CD4-positive, alpha-beta T cell (primary cell): ENCODE results near the gene TRMU. TPM values are rescaled to one million over a fixed set of nuclear protein-coding genes. Genes with fewer than 3 reads are reported as not detected.

Source experiments
- ATAC-seq: fragments of 200-7000 bp; cut with Tn5 transposase; one replicate; pipeline ENCODE4 v1.10.0; 2022; ENCODE audit warnings: mild to moderate bottlenecking; ENCODE audit not compliant: poor library complexity
- CTCF ChIA-PET: fragments of 350-600 bp; sonication (Branson Sonifier 250); formaldehyde crosslinking; loops from one replicate; lab custom pipeline; 2021; ENCODE audit warnings: antibody characterized with exemption, inconsistent platforms; lab: Charles Lee
- POLR2A ChIA-PET: fragments of 350-600 bp; sonication (Branson Sonifier 250); formaldehyde crosslinking; loops from one replicate; lab custom pipeline; 2021; ENCODE audit warnings: antibody characterized with exemption, inconsistent platforms; lab: Charles Lee
- DNase-seq, 14 experiments: peaks; one replicate each; pipeline ENCODE4 v3.0.0-alpha.2; 2013 to 2020; ENCODE audit warnings: mixed read lengths in 2 of 14
- H3K27ac ChIP-seq, 2 donors: one replicate each; pipeline versions ENCODE4 v1.5.1 to v1.7.0; 2013; ENCODE audit warnings: low read length in 2 of 2, low read depth in 1 of 2, mild to moderate bottlenecking in 1 of 2
- H3K27me3 ChIP-seq, 2 experiments: 1 replicate in 1 of 2; 2 replicates in 1 of 2; pipeline versions ENCODE4 v1.6.1 to v1.7.0; 2013; ENCODE audit warnings: low read length in 2 of 2, control low read depth in 1 of 2, mild to moderate bottlenecking in 1 of 2, moderate library complexity in 1 of 2; ENCODE audit not compliant: insufficient read depth in 2 of 2, control insufficient read depth in 1 of 2
- H3K36me3 ChIP-seq: one replicate; pipeline ENCODE4 v1.6.1; 2013; ENCODE audit warnings: low read length, control low read depth; ENCODE audit not compliant: insufficient read depth
- H3K4me1 ChIP-seq: one replicate; pipeline ENCODE4 v1.6.1; 2013; ENCODE audit warnings: low read length, control low read depth; ENCODE audit not compliant: insufficient read depth
- H3K4me3 ChIP-seq: one replicate; pipeline ENCODE4 v1.5.1; 2013; ENCODE audit warnings: mild to moderate bottlenecking, low read length, moderate library complexity
- H3K9me3 ChIP-seq, 2 experiments: 1 replicate in 1 of 2; 2 replicates in 1 of 2; pipeline versions ENCODE4 v1.6.1 to v1.7.0; 2013; ENCODE audit warnings: low read length in 2 of 2, mild to moderate bottlenecking in 2 of 2, control low read depth in 1 of 2, moderate library complexity in 1 of 2; ENCODE audit not compliant: control insufficient read depth in 1 of 2, insufficient read depth in 1 of 2
- H3K27ac Mint-ChIP-seq: one replicate; pipeline ENCODE4 v1.8.0; 2020; ENCODE audit warnings: mixed read lengths
- H3K27me3 Mint-ChIP-seq: one replicate; pipeline ENCODE4 v1.8.0; 2021; ENCODE audit warnings: mixed read lengths
- H3K36me3 Mint-ChIP-seq: one replicate; pipeline ENCODE4 v1.8.0; 2021; ENCODE audit warnings: low read depth, mixed read lengths
- H3K4me1 Mint-ChIP-seq: one replicate; pipeline ENCODE4 v1.8.0; 2021; ENCODE audit warnings: low read depth, mixed read lengths
- H3K4me3 Mint-ChIP-seq: one replicate; pipeline ENCODE4 v1.8.0; 2020; ENCODE audit warnings: mild to moderate bottlenecking, mixed read lengths
- H3K9me3 Mint-ChIP-seq: one replicate; pipeline ENCODE4 v1.8.0; 2020; ENCODE audit warnings: mixed read lengths
- intact Hi-C, 2 experiments: fragments of 100-400 bp; cut with DNase I in 1 of 2; cut with micrococcal nuclease in 1 of 2; formaldehyde crosslinking; loops; one replicate each; pipeline versions ENCODE4 v1.15.1 to v1.9.0; 2023 to 2025; cut with DNase I, micrococcal nuclease
- total RNA-seq, 174 experiments: library from RNA in 2 of 174; stranded (reverse) in 2 of 174; gene quantifications; one replicate each; pipeline ENCODE4 v1.2.3 and lab custom pipeline; 2021 to 2026
- TF ChIP-seq, protein P1 (sequence below): fragments of 200-600 bp; IDR thresholded peaks from one replicate; pipeline ENCODE4 v1.8.0; 2022; ENCODE audit warnings: antibody characterized with exemption, mild to moderate bottlenecking

TRMU gene
- total RNA-seq, 2 experiments from 2014 or later: 65.2 to 65.4 TPM

DNA sequence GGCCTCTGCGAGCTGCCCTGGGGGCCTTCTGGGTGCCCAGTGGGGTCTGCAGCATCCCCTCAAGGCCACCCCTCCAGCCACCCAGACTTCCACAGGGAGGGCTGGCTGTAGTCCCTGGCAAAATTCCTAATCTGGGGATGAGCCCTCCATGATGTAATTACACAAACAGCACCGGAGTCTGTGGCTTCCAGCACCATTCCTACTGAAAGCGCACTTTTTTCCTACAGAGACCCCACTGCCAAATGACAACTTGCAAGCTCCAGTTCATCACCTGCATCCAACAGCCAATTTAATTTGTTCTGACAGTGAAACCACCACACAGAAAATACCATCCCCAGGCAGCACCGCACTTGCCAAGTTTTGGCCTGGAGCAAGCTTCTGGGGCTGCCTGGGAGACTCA lies 70.4 kb downstream of the TRMU start:
- Mint-ChIP-seq H3K36me3 (no peaks in the 10 kb centered on the region), H3K9me3 (no peaks in the 10 kb centered on the region), H3K27me3 (no peaks in the 10 kb centered on the region), H3K4me1 (no peaks in the 10 kb centered on the region), H3K4me3 (no peak overlapping the region), H3K27ac (no peak overlapping the region)
- Histone ChIP-seq H3K9me3 (no peaks in the 10 kb centered on the region), H3K27ac (no peak overlapping the region), H3K36me3 (no peaks in the 10 kb centered on the region), H3K27me3 (no peaks in the 10 kb centered on the region), H3K4me1 (no peaks in the 10 kb centered on the region), H3K4me3 (no peak overlapping the region)
- TF ChIP-seq, protein P1, sequence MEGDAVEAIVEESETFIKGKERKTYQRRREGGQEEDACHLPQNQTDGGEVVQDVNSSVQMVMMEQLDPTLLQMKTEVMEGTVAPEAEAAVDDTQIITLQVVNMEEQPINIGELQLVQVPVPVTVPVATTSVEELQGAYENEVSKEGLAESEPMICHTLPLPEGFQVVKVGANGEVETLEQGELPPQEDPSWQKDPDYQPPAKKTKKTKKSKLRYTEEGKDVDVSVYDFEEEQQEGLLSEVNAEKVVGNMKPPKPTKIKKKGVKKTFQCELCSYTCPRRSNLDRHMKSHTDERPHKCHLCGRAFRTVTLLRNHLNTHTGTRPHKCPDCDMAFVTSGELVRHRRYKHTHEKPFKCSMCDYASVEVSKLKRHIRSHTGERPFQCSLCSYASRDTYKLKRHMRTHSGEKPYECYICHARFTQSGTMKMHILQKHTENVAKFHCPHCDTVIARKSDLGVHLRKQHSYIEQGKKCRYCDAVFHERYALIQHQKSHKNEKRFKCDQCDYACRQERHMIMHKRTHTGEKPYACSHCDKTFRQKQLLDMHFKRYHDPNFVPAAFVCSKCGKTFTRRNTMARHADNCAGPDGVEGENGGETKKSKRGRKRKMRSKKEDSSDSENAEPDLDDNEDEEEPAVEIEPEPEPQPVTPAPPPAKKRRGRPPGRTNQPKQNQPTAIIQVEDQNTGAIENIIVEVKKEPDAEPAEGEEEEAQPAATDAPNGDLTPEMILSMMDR: no peak
- ChIA-PET CTCF (no interaction called here), POLR2A (no interaction called here)
- no peak for DNase-seq
- intact Hi-C loops: no loop called here
- no peak for ATAC-seq

DNA sequence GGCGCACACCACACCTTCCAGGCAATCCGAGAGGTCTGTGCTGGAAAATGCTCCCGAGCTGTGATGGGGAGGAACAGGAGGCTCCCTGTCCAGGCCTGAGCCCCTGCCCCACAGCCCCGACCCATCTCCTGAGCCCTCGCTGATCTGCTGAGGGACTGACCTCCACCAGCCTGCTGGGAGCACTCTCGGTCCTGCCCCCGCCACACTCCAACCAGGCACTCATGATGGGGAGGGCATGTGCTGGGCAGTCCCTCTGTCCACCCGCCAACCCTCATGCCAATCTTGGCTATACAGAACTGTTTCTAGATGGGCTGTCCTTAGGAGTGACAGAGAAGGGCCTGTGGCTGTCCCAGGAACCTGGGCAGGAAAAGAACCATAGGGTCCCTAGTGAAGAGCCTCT lies 70.8 kb downstream of the TRMU start:
- Mint-ChIP-seq H3K4me1 (no peaks in the 10 kb centered on the region), H3K27ac (no peak overlapping the region), H3K4me3 (no peak overlapping the region), H3K27me3 (no peaks in the 10 kb centered on the region), H3K36me3 (no peaks in the 10 kb centered on the region), H3K9me3 (no peaks in the 10 kb centered on the region)
- DNase-seq: no peak
- intact Hi-C loops: no loop called here
- TF ChIP-seq, protein P1: no peak
- no peak for ATAC-seq
- H3K4me1 ChIP-seq: no peaks in the 10 kb centered on the region
- no peak overlapping the region for H3K27ac ChIP-seq
- ChIA-PET CTCF (no interaction called here), POLR2A (no interaction called here)
- H3K9me3 ChIP-seq: no peaks in the 10 kb centered on the region
- no peak overlapping the region for H3K4me3 ChIP-seq
- no peaks in the 10 kb centered on the region for H3K27me3 ChIP-seq
- H3K36me3 ChIP-seq: no peaks in the 10 kb centered on the region

DNA sequence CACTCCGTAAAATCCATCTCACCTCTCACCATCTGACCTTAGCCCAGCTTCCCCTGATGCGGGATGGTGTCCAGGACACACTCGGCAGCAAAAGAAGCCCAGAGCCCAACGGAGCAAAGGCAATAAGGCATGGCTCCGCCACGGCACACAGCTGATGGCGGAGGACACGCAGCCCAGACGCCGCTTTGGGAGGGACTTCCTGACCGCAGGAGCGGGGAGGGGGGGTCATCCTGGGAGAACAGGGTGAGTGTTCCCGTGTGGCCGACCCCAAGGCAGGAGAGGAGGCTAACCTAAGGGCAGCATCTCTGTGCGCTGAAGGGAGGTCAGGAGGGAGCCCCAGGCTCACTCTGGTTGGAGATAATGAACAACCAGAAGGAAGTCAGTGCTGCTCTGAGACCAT lies 71.3 kb downstream of the TRMU start:
- intact Hi-C loops: no loop called here
- no peak for DNase-seq
- Mint-ChIP-seq H3K27me3 (no peaks in the 10 kb centered on the region), H3K27ac (no peak overlapping the region), H3K9me3 (no peaks in the 10 kb centered on the region), H3K4me3 (no peak overlapping the region), H3K36me3 (no peaks in the 10 kb centered on the region), H3K4me1 (no peaks in the 10 kb centered on the region)
- Histone ChIP-seq H3K36me3 (no peaks in the 10 kb centered on the region), H3K27me3 (no peaks in the 10 kb centered on the region), H3K4me3 (no peak overlapping the region), H3K4me1 (no peaks in the 10 kb centered on the region), H3K27ac (no peak overlapping the region), H3K9me3 (no peaks in the 10 kb centered on the region)
- POLR2A ChIA-PET: no interaction called here
- CTCF ChIA-PET: no interaction called here
- no peak for ATAC-seq
- TF ChIP-seq, protein P1: no peak

Other genes with a start within 250 kb of the TRMU start
- gene PPARA, start 185.2 kb upstream of the TRMU start, total RNA-seq: 1 to 10 TPM; 9.1 to 9.3 TPM
- gene CDPF1, start 85.4 kb upstream of the TRMU start, total RNA-seq: 1 to 10 TPM; 1.6 to 2.6 TPM
- not detected for gene PKDREJ, start 72.4 kb upstream of the TRMU start, total RNA-seq
- gene TTC38, start 67.7 kb upstream of the TRMU start, total RNA-seq: 1 to 10 TPM; 1.8 to 2.7 TPM
- under 1 TPM; 0.14 to 0.89 TPM for gene GTSE1, start 38.8 kb upstream of the TRMU start, total RNA-seq
- gene CELSR1, start 201.9 kb downstream of the TRMU start, total RNA-seq: 1 to 10 TPM; 1.0 to 1.1 TPM